Gastrocnemius medialis (tissue), 4 donors: ENCODE measurements around the gene PRKG1.

Source experiments
- POLR2A ChIP-seq, 2 donors: fragments of 450-650 bp; IDR thresholded peaks; one replicate each; pipeline ENCODE4 v1.6.1; 2017; ENCODE audit warnings: antibody characterized with exemption in 2 of 2, mild to moderate bottlenecking in 2 of 2, moderate library complexity in 2 of 2
- TF ChIP-seq, protein P1 (sequence below), 5 experiments: fragments of 450-650 bp in 3 of 5; fragments of 200-600 bp in 2 of 5; sonication (generic) in 2 of 5; IDR thresholded peaks in 4 of 5; conservative IDR thresholded peaks in 1 of 5; 1 replicate in 4 of 5; 2 replicates in 1 of 5; pipeline ENCODE4 v1.5.1; 2016 to 2019; ENCODE audit warnings: antibody characterized with exemption in 5 of 5, mild to moderate bottlenecking in 3 of 5, moderate library complexity in 3 of 5

DNA sequence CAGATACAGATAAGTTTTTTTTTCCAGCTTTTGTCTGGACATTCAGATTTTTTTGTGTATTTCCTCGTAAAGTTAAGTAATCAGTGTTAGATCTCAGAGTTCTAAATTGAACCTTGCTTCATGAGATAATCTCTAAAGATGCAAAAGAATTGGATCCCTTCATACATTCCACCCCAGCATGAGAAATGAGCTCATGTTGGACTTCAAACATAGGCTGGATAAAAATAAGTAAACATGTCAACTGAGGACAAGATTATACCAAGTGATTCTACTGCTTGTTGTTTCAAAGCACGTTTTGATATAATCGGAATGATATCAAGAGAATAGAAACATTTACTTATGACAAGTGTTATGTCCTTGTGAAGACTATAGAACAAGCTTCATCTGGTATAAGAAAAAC is 1122.8 kb downstream of the PRKG1 start:
- TF ChIP-seq, protein P1, sequence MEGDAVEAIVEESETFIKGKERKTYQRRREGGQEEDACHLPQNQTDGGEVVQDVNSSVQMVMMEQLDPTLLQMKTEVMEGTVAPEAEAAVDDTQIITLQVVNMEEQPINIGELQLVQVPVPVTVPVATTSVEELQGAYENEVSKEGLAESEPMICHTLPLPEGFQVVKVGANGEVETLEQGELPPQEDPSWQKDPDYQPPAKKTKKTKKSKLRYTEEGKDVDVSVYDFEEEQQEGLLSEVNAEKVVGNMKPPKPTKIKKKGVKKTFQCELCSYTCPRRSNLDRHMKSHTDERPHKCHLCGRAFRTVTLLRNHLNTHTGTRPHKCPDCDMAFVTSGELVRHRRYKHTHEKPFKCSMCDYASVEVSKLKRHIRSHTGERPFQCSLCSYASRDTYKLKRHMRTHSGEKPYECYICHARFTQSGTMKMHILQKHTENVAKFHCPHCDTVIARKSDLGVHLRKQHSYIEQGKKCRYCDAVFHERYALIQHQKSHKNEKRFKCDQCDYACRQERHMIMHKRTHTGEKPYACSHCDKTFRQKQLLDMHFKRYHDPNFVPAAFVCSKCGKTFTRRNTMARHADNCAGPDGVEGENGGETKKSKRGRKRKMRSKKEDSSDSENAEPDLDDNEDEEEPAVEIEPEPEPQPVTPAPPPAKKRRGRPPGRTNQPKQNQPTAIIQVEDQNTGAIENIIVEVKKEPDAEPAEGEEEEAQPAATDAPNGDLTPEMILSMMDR (IDR thresholded peaks at IDR 0.05 in 4 of 5, conservative IDR thresholded peaks at IDR 0.05 in 1 of 5) = no peak
- no peak for TF ChIP-seq POLR2A (IDR thresholded peaks at IDR 0.05)
